ENCODE results near the gene RNASET2.
A peak's percentile ranks its signal among the peaks of the same experiment; 100 is the strongest.
"Not testable (repeated sequence)": the region's sequence is repeated elsewhere in the genome, so short reads cannot be mapped to it uniquely, and the experiment has no call there.

RNASET2 gene

DNA sequence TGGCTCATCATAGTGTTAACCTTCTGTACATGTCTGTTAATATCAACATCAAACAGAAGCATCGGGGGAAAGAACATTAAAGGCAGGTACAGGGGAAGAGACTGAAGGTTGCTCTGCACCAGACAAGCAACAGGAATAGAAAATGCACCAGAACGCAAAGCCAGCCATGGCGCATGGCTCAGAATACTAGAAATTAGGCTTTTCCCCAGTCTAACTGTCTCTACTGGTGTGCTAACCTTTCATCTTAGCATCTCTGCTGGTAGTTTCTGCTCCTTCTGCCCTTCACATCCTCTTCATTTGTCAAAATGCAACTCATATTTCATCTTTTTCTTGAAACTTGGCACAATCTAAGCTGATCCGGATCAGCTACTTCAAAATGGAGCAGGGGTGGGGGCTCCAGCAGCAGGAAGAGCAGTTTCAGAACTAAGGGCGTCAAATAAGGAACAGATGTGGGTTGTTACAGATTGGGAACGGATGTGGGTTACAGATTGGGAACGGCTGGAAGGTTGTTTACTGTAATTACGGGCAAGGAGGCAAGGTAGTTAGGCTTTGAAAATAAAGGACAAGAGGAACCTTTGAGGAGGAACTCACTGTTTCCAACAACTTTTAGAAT lies 13.1 kb upstream of the RNASET2 start:
- no peak for DNase-seq

DNA sequence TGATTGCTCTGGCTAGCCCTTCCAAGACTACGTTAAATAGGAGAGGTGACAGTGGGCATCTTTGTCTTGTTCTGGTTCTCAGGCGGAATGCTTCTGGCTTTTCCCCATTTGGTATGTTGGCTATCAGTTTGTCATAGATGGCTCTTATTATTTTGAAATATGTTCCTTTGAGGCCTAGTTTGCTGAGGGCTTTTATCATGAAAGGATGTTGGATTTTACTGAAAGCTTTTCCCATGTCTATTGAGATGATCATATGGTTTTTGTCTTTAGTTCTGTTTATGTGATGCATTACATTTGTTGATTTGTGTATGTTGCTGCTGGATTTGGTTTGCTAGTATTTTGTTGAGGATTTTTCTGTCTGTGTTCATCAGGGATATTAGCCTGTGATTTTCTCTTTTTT lies 9.9 kb upstream of the RNASET2 start:
- DNase-seq, result no peak

DNA sequence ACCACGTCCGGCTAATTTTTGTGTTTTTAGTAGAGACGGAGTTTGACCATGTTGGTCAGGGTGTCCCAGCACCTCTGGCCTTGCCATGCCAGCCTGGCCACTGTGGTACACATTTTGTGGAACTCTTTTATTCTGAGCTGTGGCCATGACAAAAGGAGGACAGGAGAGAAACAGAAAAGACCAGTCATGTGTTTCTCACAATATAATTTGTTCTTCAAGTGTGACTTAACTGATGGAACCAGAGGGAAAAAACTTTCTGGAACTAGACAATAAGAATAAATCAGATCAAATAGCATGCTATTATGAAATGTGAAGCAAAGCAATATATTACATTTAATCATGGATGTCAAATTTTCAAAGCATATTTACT lies 4.2 kb upstream of the RNASET2 start:
- no peak for DNase-seq

DNA sequence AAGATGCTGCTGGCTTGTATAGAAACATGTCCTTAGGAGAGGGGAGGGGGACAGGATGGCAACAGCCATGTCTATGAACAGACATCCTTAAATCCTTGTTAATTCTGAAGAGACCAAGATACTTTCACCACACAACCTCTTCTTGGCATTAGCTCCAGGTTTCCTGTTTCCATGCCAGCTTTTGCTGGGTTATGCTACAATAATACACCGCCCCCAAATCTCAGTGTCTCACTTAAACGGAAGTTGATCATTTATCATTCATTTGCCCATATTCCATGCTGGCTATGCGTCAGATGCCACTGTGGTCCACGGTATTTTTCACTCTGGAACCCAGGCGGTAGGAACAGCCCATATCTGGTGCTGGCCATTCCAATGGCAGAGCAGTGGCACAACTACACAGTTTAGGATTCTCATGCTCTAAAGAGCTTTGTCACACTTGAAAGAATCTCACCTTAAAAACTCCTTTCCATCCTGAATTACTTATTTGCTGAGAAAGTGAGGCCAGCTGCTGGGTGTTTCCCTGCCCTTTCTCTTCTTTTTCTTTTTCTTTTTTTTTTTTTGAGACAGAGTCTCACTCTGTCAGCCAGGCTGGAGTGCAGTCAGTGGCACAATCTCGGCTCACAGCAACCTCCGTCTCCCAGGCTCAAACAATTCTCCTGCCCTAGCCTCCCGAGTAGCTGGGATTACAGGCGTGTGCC lies 3.7 kb upstream of the RNASET2 start:
- DNase-seq, result no peak

DNA sequence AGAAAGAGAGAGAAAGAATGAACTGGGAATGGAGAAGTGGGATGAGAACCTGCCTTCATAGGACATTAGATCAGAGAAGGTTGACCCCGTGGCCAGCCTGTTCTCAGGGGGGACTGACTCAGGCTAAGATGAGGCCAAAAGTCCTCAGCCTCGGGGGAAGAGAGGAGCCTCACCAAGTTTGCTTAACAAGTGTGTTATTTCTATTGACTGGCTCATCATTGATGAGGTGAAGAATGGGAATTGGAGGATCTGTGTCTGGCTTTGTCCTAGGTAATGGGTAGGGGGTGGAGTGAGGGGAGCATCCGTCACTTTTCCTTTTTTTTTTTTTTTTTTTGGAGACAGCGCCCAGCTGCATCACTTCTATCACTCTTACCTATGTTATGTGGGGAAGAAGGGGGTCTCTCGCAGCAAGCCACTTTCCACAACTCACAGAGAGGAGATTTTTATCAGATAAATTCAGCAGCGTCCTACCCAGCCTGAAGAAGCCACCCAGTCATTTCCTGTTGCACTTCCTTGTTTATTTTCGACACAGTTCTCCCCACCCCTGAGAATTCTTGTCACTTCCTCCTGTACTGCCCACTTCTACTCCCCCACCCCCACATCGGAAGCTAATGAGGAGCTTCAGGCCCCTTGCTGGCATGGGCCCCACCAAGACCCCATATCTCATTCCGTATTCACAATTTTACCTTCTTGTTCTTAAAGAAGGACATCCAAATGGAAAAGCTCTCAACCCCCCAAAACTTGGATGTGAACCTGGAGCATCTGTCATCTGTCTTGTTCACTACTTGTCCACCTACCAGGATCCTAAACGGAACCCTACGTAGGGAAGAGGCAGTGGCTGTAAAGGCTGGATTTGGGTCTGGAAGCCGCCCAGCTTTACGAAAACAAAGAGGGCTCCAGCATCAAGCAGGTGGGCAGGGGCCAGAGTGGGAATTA lies 2.8 kb upstream of the RNASET2 start:
- peak; percentile 81 for DNase-seq

DNA sequence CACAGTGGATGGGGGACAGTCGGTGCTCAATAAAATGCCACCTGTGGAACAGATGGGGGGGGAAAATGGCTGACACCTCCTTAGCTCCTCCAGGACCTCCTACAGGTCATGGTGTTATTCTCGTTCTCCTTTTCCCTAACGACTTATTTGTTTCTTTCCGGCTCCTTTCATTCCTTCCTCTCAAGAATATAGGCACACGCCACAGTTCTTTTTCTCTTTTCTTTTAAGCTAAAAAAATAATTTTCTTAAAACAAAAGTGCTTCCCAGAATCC lies 1.4 kb upstream of the RNASET2 start:
- no peak for DNase-seq

DNA sequence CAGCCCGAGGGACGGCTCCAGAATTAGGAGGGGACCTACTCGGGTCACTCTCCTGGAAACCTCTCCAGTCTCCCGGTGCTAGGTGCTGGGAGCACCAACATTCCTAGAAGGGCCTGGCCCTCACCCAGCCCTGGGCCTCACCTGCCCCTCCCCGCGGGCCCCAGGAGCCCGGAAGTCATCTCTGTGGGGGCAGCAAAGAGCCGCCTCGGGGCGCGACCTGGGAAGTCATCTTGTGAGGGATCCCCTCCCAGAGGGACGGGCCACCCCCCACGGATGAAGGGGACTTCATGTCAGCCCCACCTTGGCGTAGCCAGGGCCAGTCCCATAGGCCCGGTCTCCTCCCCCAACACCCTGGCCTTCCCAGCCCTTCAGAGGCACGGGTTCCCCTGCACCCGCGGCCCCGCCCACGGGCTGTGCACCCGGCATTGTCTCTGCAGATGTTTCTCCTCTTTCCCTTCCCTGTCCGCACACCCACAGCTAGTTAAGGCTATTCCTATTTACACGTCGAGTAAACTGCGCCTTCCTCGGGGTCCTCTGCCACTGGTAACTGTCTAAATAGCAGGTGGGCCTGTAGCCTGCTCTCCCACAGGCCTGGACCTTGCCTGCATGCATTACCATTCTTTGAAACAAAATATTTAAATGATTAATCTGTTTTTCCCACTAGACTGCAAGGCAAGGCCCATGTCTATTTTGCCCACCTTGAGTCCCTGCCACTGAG lies 896 bp upstream of the RNASET2 start:
- peak; percentile 82 for DNase-seq

DNA sequence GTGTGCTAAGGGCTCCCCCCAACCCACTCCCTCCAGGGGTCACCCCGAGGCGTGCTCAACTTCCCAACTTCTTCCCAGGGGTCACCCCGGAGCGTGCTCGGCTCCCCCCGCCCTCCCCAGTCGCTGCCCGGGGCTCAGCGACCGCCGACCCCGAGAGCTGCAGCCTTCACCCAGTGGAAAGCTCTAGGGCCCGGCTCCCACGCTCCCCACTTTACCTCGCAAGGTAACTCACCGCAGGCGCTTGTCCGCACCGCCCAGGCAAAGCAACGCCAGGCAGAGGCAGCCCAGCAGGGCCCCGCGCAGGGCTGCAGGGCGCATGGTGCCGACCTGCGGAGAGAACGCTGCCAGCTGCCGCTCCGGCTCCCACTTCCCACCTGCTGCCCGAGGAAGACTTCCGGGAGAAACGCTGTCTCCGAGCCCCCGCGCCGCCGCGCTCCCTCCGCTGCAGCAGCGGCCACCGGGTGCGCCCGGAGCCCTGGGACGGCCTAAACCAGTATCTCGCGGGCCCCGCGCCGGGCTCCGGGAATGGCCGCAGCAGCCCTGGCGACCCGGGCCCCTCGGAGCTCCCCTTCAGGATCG lies 396 bp downstream of the RNASET2 start:
- DNase-seq, result no peak

DNA sequence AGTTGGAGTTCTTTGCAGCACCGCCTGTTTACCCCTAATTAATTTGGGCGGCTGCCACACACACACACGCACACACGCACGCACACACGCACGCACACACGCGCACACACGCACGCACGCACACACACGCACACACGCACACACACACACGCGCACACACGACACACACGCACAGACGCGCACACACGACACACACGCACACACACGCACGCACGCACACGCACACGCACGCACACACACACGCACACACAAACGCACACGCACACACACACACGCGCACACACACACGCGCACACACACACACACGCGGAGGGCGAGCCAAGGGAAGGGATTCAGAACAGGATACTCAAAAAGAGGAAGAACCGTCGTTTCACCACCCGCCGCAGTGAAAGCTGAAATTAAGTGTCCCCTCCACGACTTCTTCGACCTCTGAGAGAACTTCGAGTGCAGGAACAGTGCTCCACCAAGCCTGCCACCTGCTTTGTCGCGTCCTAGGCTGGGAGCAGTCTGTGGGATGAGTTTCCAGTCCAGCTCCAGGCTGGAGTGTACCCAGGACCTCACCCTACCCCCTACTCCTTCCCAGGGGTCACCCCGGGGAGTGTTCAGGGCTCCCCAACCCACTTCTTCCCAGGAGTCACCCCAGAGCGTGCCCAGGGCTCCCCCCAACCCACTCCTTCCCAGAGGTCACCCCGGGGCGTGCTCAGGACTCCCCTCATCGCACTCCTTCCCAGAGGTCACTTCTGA lies 1.1 kb downstream of the RNASET2 start:
- peak; percentile 76 for DNase-seq

DNA sequence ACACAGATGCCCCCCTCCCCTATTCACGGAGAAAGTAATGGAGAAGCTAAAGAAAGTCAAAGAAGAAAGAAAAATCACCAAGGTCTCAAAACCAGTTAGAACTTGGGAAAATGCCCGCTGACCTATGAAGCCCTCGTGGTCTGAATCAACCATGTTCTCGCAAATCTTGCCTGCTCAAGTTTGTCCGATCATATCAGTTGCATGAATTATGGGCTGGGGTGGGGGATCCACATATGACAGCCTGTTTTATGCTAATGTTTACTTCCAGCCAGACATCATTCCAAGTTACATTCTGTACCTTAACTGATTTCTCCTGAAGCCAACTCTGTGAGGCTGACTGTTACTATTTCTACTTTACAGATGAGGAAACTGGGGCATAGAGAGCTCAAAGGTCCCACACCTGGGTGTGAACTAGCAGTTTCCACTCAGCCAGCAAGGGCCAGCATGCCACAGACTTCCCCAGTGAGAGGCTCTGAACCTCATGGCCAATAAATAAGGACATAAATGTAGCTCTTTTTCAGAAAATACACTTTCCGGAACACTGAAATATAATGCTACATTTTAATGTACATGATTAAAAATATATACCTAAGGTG lies 2.1 kb downstream of the RNASET2 start:
- DNase-seq, result no peak

DNA sequence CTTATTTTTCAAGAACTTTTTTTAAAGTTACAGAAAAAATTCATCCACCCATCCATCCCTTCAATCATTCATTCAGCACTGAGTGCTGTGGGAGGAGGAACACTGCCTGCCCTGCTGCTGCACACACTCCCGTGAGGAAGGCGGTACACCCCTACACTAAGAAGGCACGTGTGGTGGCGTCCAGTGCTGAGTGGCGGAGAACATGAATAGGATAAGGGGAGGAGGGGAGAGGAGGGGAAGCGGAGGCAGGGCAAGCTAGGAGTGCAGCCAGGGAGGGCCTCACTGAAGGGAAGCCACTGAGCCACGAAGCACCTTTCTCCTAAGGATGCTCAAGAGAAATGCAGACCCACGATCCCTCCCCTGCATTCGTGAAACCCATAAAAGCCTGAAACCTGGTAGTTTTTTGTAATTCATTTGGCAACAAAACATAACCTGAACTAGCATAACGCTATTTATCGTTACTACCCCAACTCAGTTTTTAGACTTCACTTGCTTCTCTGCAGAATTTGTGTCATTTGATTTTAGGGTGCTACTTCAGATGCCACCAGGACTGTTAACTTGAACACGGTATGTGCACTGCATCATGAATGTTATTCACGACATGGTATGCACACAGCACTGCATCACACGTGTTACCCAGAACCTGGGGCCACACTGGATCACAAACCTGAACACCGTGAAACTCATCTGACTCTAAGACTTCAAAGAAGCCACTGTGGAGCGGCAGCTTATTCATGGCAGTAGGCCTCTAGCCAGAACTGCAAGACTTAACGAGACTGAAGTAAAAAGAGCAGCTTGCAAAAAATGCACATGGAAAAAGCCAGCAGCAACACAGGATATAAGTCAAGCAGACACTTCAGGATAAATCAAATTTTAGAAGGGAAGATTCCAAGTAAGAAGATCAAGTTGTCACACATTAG lies 3.5 kb downstream of the RNASET2 start:
- DNase-seq, result peak; percentile 75

DNA sequence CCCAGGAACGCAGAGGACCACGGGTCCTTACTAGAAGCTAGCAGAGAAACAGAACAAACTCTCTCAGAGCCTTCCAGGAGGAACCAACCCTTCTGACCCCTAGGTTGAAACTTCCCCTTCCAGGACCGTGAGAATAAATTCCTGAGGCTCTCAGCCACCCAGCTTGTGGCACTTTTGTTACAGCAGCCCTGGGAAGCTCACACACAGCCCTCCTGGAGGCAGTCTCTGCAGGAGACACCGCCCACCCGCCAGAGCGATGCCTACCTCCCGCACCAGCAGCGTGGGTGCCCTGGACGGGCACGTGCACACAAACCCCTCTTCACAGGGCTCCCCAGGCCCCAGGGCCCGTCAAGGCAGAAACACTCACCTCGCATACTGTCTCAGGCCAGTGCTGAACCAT lies 4.2 kb downstream of the RNASET2 start:
- DNase-seq, result peak; percentile 75

DNA sequence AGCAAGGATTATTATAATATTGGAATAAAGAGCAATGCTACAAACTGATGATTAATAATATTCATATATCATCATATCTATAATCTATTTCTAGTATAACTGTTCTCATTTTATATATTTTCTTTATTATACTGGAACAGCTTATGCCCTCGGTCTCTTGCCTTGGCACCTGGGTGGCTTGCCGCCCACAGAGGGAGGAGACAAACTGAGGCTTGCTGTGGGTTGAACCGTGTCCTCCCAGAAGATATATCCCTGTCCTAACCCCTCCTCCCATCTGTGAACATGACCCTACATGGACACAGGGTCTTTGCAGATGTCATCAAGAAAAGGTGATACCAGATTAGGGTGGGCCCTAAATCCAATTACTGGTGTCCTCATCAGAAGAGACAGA lies 4.7 kb downstream of the RNASET2 start:
- DNase-seq, result peak; percentile 63

DNA sequence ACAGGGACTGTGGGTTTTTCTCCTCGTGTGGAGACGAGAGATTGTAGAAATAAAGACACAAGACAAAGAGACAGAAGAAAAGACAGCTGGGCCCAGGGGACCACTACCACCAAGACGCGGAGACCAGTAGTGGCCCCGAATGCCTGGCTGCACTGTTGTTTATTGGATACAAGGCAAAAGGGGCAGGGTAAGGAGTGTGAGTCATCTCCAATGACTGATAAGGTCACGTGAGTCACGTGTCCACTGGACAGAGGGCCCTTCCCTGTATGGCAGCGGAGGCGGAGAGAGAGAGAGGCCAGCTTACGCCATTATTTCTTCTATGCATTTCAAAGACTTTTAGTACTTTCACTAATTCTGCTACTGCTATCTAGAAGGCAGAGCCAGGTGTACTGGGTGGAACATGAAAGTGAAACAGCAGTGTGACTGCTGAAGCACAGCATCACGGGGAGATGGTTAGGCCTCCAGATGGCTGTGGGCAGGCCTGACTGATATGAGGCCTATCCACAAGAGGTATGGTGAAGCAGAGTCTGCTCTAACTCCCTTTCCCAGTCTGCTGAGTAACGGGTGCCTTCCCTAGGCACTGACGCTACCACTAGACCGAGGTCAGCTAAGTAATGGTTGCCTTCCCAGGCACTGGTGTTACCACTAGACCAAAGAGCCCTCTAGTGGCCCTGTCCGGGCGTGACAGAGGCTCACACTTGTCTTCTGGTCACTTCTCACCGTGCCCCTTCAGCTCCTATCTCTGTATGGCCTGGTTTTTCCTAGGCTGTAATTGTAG lies 5.3 kb downstream of the RNASET2 start:
- peak; percentile 92 for DNase-seq

DNA sequence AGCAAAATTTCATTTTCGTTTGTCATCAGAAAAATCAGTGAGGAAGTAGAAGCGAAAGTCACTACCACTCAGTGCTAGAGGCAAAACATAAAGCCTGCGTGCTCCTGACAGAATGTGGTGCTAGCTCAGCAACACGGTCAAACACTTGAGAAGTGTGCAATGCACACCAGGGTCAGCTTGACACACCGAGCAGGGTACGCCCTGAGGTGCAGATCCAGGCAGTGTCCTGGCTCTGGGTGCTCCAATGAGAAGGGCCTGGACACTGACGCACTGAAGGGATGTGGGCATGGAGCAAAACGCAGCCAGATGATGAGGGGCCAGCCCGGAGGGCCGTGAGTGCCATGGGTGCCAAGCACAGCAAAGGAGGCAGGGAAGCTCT lies 5.9 kb downstream of the RNASET2 start:
- DNase-seq, result peak; percentile 75

DNA sequence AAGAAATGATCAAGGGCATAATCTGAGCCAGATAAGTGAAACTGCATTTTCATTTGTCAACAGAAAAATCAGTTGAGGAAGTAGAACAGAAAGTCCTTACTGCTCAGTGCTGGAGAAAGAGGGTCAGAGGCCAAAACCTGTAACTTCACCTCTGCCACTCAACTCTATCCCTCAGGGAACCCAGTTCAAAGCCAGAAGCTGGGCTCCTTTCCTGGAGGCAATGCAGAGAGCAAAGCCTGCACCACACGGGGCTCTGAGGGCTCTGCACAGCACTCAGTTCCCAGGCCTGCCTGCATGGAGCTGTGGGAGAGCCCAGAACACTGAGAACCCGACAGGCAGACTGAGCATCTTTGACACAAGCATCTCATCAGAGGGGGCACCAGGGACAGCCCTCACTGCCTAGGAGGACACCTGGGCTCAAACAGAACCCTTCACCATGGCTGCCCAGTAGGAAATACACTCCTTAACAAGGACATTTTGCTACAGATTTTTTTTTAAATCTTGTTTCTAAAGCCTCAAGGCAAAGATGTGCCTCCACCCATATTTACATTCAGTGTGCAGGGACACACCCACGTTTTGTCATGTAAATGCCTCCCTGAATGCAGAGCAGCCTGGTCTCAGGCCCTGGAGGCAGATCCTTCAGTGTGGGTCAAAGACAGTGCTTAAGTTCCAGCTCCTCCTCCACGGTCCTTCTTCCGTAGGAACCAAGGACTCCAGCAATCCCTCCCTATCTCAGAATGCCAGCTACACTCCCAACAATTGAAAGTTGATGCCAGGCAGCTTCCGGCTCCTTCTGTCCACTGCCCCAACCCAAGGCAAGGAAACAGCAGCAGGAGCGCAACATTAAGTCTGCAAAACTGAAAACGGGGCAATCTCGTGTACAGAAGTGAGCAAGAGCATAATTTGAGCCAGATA lies 6.6 kb downstream of the RNASET2 start:
- peak; percentile 69 for DNase-seq

DNA sequence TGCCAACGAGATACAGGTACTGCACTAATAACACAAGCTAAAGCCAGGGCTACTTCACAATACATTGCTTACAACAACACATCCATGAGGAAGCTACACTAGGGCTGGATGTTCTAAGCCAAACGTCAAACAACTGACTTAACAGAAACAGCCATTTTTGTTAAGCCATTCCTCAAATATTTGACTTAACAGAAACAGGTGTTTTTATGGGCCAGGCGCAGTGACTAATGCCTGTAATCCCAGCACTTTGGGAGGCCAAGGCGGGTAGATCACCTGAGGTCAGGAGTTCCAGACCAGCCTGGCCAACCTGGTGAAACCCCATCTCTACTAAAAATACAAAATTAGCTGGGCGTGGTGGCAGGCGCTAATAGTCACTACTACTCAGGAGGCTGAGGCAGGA lies 7.6 kb downstream of the RNASET2 start:
- not testable (repeated sequence) for DNase-seq

DNA sequence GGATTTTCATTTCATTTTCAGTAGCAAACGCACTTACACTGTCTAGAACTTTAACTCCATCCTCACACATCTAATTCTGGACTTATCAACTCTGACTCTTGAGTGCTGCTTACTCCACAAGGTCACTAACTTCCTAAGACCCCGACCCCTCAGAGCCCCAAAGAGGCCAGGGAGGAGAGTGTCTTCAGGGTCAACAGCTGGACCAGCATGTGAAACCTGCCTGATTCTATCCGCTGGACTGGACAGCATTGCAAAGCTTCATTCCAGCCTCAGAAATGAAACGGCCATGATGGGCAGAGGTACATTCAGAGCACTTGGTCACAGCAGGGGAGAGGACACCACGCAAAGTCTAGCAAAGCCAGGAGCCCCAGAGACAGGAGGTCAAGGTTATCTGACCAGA lies 9.1 kb downstream of the RNASET2 start:
- DNase-seq, result peak; percentile 56

DNA sequence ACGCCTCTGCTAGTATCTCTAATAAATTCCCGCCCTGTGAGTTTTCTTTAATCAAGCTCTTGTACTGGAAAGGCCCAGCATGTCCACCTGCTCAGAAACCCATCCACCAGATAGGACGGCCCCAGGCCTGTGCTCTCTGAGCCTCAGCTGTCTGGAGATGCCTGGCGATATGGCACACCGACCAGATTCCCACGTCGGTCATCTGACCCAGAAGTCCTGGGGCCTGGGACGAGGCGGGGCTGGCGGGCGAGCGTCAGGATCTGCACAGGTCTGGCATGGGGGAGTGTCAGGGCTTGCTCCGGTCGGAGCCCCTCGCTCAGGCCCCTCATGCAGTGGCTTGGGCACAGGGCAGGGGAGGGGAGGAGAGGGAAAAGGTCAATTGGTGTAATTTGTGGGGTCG lies 10.2 kb downstream of the RNASET2 start:
- DNase-seq, result no peak
